HG02798 (cell line): ENCODE results near the gene P3H4.
"Not testable (repeated sequence)": the region's sequence is repeated elsewhere in the genome, so short reads cannot be mapped to it uniquely, and the experiment has no call there.

Source experiments
- ATAC-seq: cut with Tn5 transposase; IDR thresholded peaks from one replicate; pipeline ENCODE4 v1.9.1; 2021; ENCODE audit warnings: mild to moderate bottlenecking; ENCODE audit not compliant: unreplicated experiment, poor library complexity

The P3H4 gene, protein sequence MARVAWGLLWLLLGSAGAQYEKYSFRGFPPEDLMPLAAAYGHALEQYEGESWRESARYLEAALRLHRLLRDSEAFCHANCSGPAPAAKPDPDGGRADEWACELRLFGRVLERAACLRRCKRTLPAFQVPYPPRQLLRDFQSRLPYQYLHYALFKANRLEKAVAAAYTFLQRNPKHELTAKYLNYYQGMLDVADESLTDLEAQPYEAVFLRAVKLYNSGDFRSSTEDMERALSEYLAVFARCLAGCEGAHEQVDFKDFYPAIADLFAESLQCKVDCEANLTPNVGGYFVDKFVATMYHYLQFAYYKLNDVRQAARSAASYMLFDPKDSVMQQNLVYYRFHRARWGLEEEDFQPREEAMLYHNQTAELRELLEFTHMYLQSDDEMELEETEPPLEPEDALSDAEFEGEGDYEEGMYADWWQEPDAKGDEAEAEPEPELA

DNA sequence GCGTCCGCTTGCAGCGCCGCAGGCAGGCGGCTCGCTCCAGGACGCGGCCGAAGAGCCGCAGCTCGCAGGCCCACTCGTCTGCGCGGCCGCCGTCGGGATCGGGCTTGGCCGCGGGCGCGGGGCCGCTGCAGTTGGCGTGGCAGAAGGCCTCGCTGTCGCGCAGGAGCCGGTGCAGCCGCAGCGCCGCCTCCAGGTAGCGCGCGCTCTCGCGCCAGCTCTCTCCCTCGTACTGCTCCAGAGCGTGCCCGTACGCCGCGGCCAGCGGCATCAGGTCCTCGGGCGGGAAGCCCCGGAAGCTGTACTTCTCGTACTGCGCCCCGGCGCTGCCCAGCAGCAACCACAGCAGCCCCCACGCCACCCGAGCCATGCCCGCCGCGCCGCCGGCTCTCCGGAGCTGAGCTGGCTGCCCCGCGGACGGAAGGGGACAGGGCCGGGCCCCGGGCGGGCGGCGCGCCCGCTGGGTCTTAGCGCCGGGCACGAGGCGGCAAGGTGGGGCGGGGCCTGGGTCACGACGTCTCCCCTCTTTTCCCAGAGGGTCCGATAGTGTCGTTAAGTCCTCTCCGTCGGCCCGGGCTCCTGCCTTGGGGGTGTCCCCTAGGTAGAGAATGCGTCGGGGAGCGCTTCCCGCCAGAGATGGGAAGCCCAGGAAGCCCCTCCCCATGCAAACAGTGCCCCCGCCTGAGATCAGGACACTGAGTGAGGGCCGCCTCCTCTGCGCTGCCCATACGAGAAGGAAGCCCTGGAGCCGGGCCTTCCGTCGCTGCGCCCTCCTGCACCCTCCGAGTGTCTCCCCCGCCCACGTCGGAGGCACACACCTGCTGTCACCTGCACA is at the start of gene P3H4:
TSS of gene P3H4 (minus strand) at position 401 of the 832 bp plus-strand sequence. CDS start at position 367, 34 bp downstream.
- peak; percentile 67 for ATAC-seq

GRCh38 chr17:41860254-41860931 is 48.6 kb upstream of the P3H4 start:
- no peak for ATAC-seq

GRCh38 chr17:41851382-41851781 is 39.6 kb upstream of the P3H4 start:
- ATAC-seq = not testable (repeated sequence)

- ATAC-seq = no peak
Observed at GRCh38 chr17:41849251-41849990, 37.7 kb upstream of the P3H4 start.

DNA sequence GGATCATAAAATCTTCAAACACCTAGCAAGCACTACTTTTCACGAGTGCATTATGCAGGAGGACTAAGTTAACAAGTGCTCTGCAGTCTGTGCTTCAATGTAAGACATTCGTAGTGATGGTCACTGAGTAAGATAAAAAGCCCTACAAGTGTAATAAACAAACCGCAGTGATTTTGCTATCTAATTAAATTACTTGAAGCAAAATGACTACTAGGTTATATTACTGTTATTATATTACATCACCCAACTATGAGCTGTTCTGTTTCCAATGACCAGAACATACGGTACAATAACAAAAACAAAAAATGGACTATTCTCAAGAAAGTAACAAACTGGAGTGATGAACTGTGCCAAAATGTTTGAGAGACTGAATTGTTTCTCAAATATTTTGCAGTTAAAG is 37.0 kb upstream of the P3H4 start:
- no peak for ATAC-seq

GRCh38 chr17:41844971-41845370 is 33.2 kb upstream of the P3H4 start:
- ATAC-seq = no peak

GRCh38 chr17:41840781-41841180 is 29.0 kb upstream of the P3H4 start:
- ATAC-seq = not testable (repeated sequence)

DNA sequence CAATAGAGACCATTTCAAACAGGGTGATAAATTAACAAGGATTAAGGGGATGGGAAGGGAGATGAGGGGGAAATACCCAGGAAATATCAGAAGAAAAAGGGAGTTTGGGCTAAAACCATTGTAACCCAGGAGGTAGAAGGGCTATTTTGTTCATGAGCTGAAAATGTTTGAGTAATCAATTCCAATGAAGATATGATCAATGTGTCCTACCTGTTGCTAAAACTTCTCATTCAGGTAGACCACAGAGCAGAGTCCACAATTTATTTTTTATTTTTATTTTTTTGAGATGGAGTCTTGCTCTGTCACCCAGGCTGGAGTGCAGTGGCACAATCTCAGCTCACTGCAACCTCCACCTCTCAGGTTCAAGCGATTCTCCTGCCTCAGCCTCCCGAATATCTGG is 27.7 kb upstream of the P3H4 start:
- ATAC-seq = not testable (repeated sequence)

GRCh38 chr17:41837761-41838538 is 26.2 kb upstream of the P3H4 start, which contains the start of gene KLHL10:
Gene KLHL10, plus strand, starts transcription at chr17:41837825. Its CDS starts 108 bp downstream, at chr17:41837933.
- no peak for ATAC-seq

- ATAC-seq = no peak
Observed at GRCh38 chr17:41836550-41837196, 24.9 kb upstream of the P3H4 start.

DNA sequence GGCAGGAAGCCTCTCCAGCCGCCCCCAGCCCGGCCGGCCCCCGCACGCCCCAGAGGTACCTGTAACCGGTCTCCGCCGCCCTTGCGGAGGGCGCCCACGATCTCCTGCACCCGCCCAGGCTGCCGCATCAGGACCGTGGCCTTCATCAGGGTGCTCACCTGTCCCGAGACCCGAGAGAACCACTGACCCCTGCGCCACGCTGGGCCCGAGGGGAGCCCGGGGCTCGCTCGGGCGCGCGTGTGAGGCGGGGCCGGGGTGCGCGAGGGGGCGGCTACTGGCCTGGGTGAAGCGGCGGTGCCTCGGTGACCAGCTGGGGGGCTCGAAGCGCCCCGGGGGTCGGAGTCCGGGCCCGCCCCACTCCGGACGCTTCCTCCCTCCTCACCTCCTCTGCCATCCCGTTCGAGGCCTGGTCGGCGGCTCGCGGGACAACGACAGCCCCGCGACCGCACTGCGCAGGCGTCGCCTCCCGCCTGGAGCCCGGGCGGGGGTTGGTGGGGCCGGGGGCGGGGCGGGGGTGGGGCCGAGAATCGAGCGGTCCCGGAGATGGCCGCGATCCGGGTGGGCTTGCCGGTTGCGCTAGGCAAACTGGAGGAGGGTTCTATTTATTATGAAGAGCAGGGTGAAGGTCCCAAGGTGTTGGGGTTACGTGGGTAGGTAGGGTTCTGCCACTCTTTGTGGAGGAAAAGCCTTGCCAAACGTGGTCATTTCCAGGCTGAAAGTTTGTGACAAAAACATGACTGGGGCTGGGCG is 24.2 kb upstream of the P3H4 start, which contains the start of gene NT5C3B:
TSS of gene NT5C3B (minus strand) at position 433 of the 750 bp plus-strand sequence. CDS start at position 394, 39 bp downstream.
- peak; percentile 74 for ATAC-seq

DNA sequence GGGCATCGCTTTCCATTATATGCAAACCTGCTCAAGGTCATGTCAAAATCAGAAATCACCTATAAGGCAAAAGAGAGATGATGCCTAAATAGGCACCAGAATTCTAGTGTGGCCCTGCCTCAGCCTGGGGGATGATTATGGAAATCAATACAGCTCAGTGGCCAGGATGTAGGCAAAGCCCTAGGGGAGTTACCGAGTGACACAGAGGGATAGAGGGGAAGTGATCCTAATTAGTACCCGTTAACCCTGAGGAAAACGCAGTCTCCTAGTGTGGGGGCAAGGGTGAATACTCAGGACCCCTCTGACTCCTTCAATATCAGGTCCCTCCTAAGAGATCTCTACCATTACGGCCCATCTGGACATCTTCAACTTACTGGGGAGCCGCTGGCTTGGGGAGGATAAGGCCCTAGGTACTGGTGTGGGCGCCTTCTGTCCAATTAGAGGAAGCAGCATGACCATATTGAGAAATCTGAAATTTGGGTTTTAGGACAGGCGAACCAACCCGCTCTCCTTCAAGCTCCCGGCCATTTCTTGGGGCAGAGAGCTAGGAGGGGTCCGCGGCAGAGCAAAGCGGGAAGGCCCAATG is 23.6 kb upstream of the P3H4 start:
- ATAC-seq = no peak

DNA sequence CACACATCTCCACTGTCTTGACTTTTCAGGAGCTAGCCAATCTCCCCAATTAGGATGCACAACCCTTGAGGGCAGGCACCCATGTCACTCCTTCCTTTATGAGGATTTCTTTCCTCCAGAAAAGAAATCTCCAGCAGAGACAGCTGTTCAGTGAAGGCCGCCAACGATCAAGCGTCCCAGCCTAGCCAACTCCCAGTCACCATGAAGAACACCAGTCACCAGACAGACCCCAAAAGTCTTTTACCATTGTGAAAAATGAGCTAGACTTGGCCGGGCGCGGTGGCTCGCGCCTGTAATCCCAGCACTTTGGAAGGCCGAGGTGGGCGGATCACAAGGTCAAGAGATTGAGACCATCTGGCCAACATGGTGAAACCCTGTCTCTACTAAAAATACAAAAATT is 18.2 kb upstream of the P3H4 start:
- ATAC-seq = not testable (repeated sequence)

- no peak for ATAC-seq
Observed at GRCh38 chr17:41825175-41825845, 13.6 kb upstream of the P3H4 start.

- no peak for ATAC-seq
Observed at GRCh38 chr17:41824086-41824485, 12.3 kb upstream of the P3H4 start.

- ATAC-seq = no peak
Observed at GRCh38 chr17:41823580-41823979, 11.8 kb upstream of the P3H4 start.

- ATAC-seq = no peak
Observed at GRCh38 chr17:41823141-41823524, 11.4 kb upstream of the P3H4 start.
